Motor neuron (in vitro differentiated cells): Measurements from ENCODE around the gene FGD5. TPM values are rescaled to one million over a fixed set of nuclear protein-coding genes. Genes with fewer than 3 reads are reported as not detected.
A peak's percentile ranks its signal among the peaks of the same experiment; 100 is the strongest.

Experiments
- ATAC-seq, 8 experiments: fragments of 200-7000 bp; cut with Tn5 transposase; replicated peaks in 6 of 8; 2 replicates each; pipeline ENCODE4 v1.8.0; 2021; ENCODE audit warnings: mild to moderate bottlenecking in 8 of 8, moderate library complexity in 8 of 8
- H3K27ac ChIP-seq, 2 donors: fragments of 250-450 bp; sonication (Bioruptor Pico); 2 replicates each; pipeline ENCODE4 v1.9.0; 2021; ENCODE audit warnings: antibody characterized with exemption in 2 of 2, mild to moderate bottlenecking in 2 of 2, moderate library complexity in 1 of 2
- H3K4me1 ChIP-seq, 2 donors: fragments of 250-450 bp; sonication (Bioruptor Pico); replicated peaks in 1 of 2; 2 replicates each; pipeline ENCODE4 v1.6.1; 2021; ENCODE audit warnings: antibody characterized with exemption in 2 of 2, mild to moderate bottlenecking in 2 of 2, moderate library complexity in 1 of 2
- H3K4me3 ChIP-seq, 5 donors: fragments of 250-450 bp; sonication (Bioruptor Pico); 2 replicates each; pipeline ENCODE4 v1.9.0; 2021; ENCODE audit warnings: antibody characterized with exemption in 5 of 5, mild to moderate bottlenecking in 5 of 5, moderate library complexity in 4 of 5
- WGBS, 10 experiments: fragments of 450-650 bp; shearing (Covaris generic); methylation state at CpG; one replicate each; pipeline ENCODE4 v1.0.0; 2022; 5-methylcytosine and 5-hydroxymethylcytosine counted together
- in situ Hi-C, 9 experiments: fragments of 400-800 bp; cut with MboI; loops; one replicate each; pipeline ENCODE4 v1.15.0; 2021; ENCODE audit warnings: low sequenced_read_pairs in 9 of 9, low pct_unique_long_range_greater_than_20kb in 2 of 9; ENCODE audit not compliant: unreplicated experiment in 9 of 9
- total RNA-seq, 8 experiments: library from RNA; unstranded; fragments of 300-600 nt; gene quantifications; 2 replicates each; pipeline versions ENCODE4 v1.2.3 to v1.2.4, GENCODE V29; 2022

Gene FGD5
- total RNA-seq, 8 experiments from 2014 or later, result 0.73 to 114 (median 4.0) TPM

- WGBS, 10 experiments, result 67 to 100% (median 100%) methylated on average over 1 of the region's 1 CpG; no CpG with 5 or more reads in 6 of the 10 experiments
- no peak overlapping the region for H3K4me3 ChIP-seq
- no peak for ATAC-seq
- H3K27ac ChIP-seq, result no peak overlapping the region
- no peaks in the 10 kb centered on the region for H3K4me1 ChIP-seq
- in situ Hi-C loops, result loop anchor here in 4 of 9 experiments (10.0 kb wide), 2 partner anchors 252 to 262 kb away; partner anchors contain the start of gene C3orf20 (in 3 of the 4)
These were observed 107.8 kb downstream of the FGD5 start for GRCh38 chr3:14926592-14926991.

DNA sequence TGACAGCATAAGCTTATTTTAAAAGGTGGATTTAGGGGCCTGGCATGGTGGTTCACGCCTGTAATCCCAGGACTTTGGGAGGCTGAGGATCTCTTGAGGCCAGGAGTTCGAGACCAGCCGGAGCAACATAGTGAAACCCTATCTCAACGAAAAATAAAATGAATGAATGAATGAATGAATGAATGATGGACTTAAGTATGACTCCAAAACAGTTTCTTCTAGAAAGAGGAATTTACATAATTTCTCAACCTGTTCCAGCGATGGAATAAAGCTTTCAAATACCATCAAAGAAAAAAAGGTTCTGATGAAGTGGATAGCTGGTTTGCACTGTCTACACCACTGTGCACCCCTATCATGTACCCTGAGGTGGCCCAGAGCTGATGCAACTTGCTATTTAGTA is 108.5 kb downstream of the FGD5 start:
- 40 to 94% (median 88%) methylated on average over 1 to 5 of the region's 5 CpGs; no CpG with 5 or more reads in 1 of the 10 experiments for WGBS, 10 experiments
- no peak overlapping the region for H3K4me3 ChIP-seq
- no peak overlapping the region for H3K27ac ChIP-seq
- in situ Hi-C loops, result loop anchor here in 4 of 9 experiments (10.0 kb wide), 2 partner anchors 253 to 263 kb away; partner anchors contain the start of gene C3orf20 (in 3 of the 4)
- no peaks in the 10 kb centered on the region for H3K4me1 ChIP-seq
- ATAC-seq, result no peak

- H3K4me3 ChIP-seq, result no peak overlapping the region
- 25 to 100% (median 75%) methylated on average over 1 to 2 of the region's 2 CpGs; no CpG with 5 or more reads in 1 of the 10 experiments for WGBS, 10 experiments
- peaks cover 8 to 9% of the 10 kb centered on the region in 2 donors for H3K4me1 ChIP-seq
- H3K27ac ChIP-seq, result no peak overlapping the region
- no peak for ATAC-seq
- in situ Hi-C loops, result loop anchor here in 4 of 9 experiments (10.0 kb wide), 2 partner anchors 255 to 265 kb away; partner anchors contain the start of gene C3orf20 (in 3 of the 4)
These were observed 110.7 kb downstream of the FGD5 start for GRCh38 chr3:14929310-14930074.

- H3K4me1 ChIP-seq, result peaks cover 8 to 11% of the 10 kb centered on the region in 2 donors
- no peak overlapping the region for H3K27ac ChIP-seq
- no peak overlapping the region for H3K4me3 ChIP-seq
- in situ Hi-C loops, result no loop called here
- ATAC-seq, result peak in 5 of 8 experiments; percentile 55 to 78 (median 68)
- WGBS, 10 experiments, result 20 to 100% (median 60%) methylated on average over 1 to 7 of the region's 7 CpGs; no CpG with 5 or more reads in 3 of the 10 experiments
These were observed 115.2 kb downstream of the FGD5 start for GRCh38 chr3:14933820-14934425.

DNA sequence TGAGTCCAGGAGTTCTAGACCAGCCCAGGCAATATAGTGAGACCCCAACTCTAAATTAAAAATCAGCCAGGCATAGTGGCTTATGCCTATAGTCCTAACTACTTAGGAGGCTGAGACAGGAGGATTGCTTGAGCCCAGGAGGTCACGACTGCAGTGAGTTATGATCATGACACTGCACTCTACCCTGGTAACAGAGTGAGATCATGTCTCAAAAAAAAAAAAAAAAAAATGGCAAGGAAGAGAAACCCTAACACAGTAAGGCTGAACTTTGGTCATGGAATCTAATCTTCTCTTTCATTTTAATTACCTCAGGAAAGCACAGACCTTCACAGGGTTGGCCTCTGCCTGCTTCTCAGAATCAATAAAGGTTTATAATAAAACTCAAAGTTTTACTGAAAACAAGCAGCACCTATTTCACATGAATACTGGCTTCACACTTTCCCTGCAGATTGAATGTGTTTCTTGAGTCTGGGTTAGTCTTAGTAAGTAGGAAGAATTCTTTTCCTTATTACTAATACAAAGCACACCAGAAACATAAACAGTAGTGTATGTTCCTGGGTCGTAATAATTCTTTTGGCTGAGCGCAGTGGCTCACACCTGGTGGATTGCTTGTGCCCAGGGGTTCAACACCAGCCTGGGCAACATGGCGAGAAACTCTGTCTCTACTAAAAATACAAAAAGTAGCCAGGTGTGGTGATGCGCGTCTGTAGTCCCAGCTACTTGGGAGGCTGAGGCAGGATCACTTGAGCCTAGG is 117.0 kb downstream of the FGD5 start:
- Histone ChIP-seq H3K4me3 (no peak overlapping the region), H3K27ac (no peak overlapping the region), H3K4me1 (peaks cover 8 to 11% of the 10 kb centered on the region in 2 donors)
- ATAC-seq, result peak in 1 of 8 experiments; percentile 31
- in situ Hi-C loops, result no loop called here
- WGBS, 10 experiments, result 75 to 100% (median 93%) methylated on average over 1 to 6 of the region's 6 CpGs; no CpG with 5 or more reads in 2 of the 10 experiments

GRCh38 chr3:14938954-14939353 is 120.2 kb downstream of the FGD5 start:
- Histone ChIP-seq H3K4me3 (no peak overlapping the region), H3K27ac (no peak overlapping the region), H3K4me1 (peaks cover 4 to 8% of the 10 kb centered on the region in 2 donors)
- no peak for ATAC-seq
- in situ Hi-C loops, result no loop called here
- 25 to 100% (median 87%) methylated on average over 1 to 4 of the region's 4 CpGs; no CpG with 5 or more reads in 2 of the 10 experiments for WGBS, 10 experiments

- Histone ChIP-seq H3K4me1 (peaks cover 0 to 7% of the 10 kb centered on the region in 2 donors), H3K4me3 (no peak overlapping the region), H3K27ac (no peak overlapping the region)
- WGBS, 10 experiments, result 80 to 100% (median 86%) methylated on average over 1 of the region's 1 CpG; no CpG with 5 or more reads in 5 of the 10 experiments
- peak in 2 of 8 experiments; percentile 4 for ATAC-seq
- in situ Hi-C loops, result no loop called here
These were observed 123.1 kb downstream of the FGD5 start for GRCh38 chr3:14941871-14942270.

DNA sequence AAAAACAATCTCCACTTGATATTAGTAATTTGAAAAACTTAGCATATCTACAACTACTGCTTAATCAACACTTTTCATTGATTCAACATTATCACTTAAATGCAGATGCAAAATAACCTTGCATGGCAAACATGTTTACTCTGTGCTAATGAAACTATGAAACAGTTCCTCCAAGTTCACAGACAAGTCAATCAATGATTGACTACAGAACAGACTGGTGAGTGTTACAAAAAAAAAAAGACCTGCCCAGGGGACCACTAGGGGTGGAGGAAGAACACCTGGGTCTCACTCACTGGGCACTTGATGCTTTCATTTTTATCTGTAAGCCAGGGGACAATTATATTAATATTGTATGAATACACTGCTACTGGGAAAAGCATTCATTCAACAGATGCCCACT is 124.3 kb downstream of the FGD5 start:
- H3K4me1 ChIP-seq, result peaks cover 0 to 7% of the 10 kb centered on the region in 2 donors
- in situ Hi-C loops, result no loop called here
- H3K27ac ChIP-seq, result no peak overlapping the region
- no peak overlapping the region for H3K4me3 ChIP-seq
- ATAC-seq, result no peak

DNA sequence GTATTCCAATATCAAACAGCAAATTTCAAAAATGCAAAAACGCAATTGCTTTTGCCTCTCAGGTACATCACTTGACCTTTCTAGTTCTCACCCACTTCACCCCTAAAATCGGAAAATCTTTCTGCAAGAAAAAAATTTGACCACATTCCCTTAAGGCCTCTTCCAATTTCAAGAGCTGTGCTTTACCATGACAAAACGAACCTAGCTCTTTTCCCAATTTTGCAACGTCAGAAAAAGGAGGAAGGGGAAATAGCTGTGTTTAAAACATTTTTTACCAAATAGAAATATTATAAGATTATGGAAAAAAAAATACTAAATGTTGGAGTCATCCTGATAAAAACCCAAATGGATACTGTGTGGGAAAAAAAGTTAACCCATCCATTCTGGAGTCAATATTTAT is 127.5 kb downstream of the FGD5 start:
- Histone ChIP-seq H3K27ac (no peak overlapping the region), H3K4me3 (peak overlapping the region; percentile 75 to 97 (median 86)), H3K4me1 (peaks cover 9 to 15% of the 10 kb centered on the region in 2 donors)
- in situ Hi-C loops, result no loop called here
- WGBS, 10 experiments, result 0 to 49% (median 24%) methylated on average over 1 to 4 of the region's 4 CpGs
- ATAC-seq, result no peak

GRCh38 chr3:14946739-14947099 is 128.0 kb downstream of the FGD5 start:
- peak overlapping the region; percentile 75 to 97 (median 86) for H3K4me3 ChIP-seq
- peaks cover 9 to 15% of the 10 kb centered on the region in 2 donors for H3K4me1 ChIP-seq
- WGBS, 10 experiments, result 0% methylated on average over 1 to 8 of the region's 8 CpGs; no CpG with 5 or more reads in 1 of the 10 experiments
- in situ Hi-C loops, result no loop called here
- no peak for ATAC-seq
- H3K27ac ChIP-seq, result peak overlapping the region; percentile 99 to 100

GRCh38 chr3:14947100-14947885 is 128.5 kb downstream of the FGD5 start, which contains the start of gene NR2C2:
Gene NR2C2 (plus strand): TSS chr3:14947583. CDS start chr3:15003915, 56,332 bp downstream.
- 0 to 3% (median 1%) methylated on average over 1 to 22 of the region's 108 CpGs; no CpG with 5 or more reads in 6 of the 10 experiments for WGBS, 10 experiments
- in situ Hi-C loops, result no loop called here
- peak; percentile 42 to 69 (median 54) for ATAC-seq
- peak within 1 kb of the TSS; percentile 75 to 97 (median 86) for H3K4me3 ChIP-seq
- peaks cover 9 to 15% of the 10 kb centered on the region in 2 donors for H3K4me1 ChIP-seq
- peak within 1 kb of the TSS; percentile 99 to 100 for H3K27ac ChIP-seq
